HCT116 (cell line): ENCODE data around the gene PAX6. TPM values are rescaled to one million over a fixed set of nuclear protein-coding genes. Genes with fewer than 3 reads are reported as not detected.

Experiments
- ATAC-seq: fragments of 200-7000 bp; cut with Tn5 transposase; 2 replicates; pipeline ENCODE4 v1.9.1; 2020; ENCODE audit warnings: mild to moderate bottlenecking, moderate library complexity
- BruUV-seq: library from RNA; stranded (reverse); fragments of 400-500 nt; replicated peaks from 2 replicates; lab custom pipeline; 2021; lab: Mats Ljungman, UMichigan
- CTCF ChIA-PET: fragments of 300-600 bp; sonication (Branson Sonifier 250); formaldehyde crosslinking; loops from one replicate; lab custom pipeline; 2021; ENCODE audit warnings: antibody characterized with exemption; lab: Charles Lee
- POLR2A ChIA-PET: fragments of 300-600, 350-600 bp; sonication (Branson Sonifier 250); formaldehyde crosslinking; loops from one replicate; lab custom pipeline; 2021; ENCODE audit warnings: antibody characterized with exemption; lab: Charles Lee
- RAD21 ChIA-PET, 2 experiments: fragments of 300-600 bp; sonication (Branson Sonifier 250); formaldehyde crosslinking; loops; one replicate each; lab custom pipeline; 2023; ENCODE audit warnings: low total read pairs in 2 of 2; ENCODE audit not compliant: uncharacterized antibody in 2 of 2, unreplicated experiment in 2 of 2, low non-redundant PET in 1 of 2; lab: Charles Lee
- DNase-seq: peaks from one replicate; pipeline ENCODE4 v3.0.0-alpha.2; 2010; ENCODE audit warnings: low read depth, low spot score
- H2AFZ ChIP-seq: fragments of 200-600 bp; shearing (Covaris generic), sonication (generic); 2 replicates; pipeline ENCODE4 v1.6.1; 2017; ENCODE audit warnings: low read depth, mixed run types, mixed read lengths, antibody characterized with exemption, low read length; ENCODE audit not compliant: poor library complexity, severe bottlenecking
- H3K27ac ChIP-seq: 2 replicates; pipeline ENCODE4 v1.5.1; 2012; ENCODE audit warnings: low read depth, low read length
- H3K27me3 ChIP-seq: fragments of 200-600 bp; sonication (generic); 2 replicates; pipeline ENCODE4 v1.6.1; 2016; ENCODE audit warnings: mixed run types, low read length, mixed read lengths; ENCODE audit not compliant: insufficient read depth
- H3K36me3 ChIP-seq, 2 experiments: fragments of 200-500 bp in 1 of 2; fragments of 200-600 bp in 1 of 2; sonication (Bioruptor generic) in 1 of 2; sonication (generic) in 1 of 2; 2 replicates each; pipeline versions ENCODE4 v1.5.1 to v1.6.1; 2014 to 2016; ENCODE audit warnings: low read length in 2 of 2, inconsistent platforms in 1 of 2, mixed read lengths in 1 of 2, mixed run types in 1 of 2; ENCODE audit not compliant: insufficient read depth in 2 of 2, control insufficient read depth in 1 of 2
- H3K4me1 ChIP-seq, 2 experiments: fragments of 200-600 bp in 1 of 2; sonication (generic) in 1 of 2; 2 replicates each; pipeline versions ENCODE4 v1.5.1 to v1.6.1; 2012 to 2017; ENCODE audit warnings: low read length in 2 of 2, inconsistent platforms in 1 of 2, mild to moderate bottlenecking in 1 of 2, mixed read lengths in 1 of 2, mixed run types in 1 of 2, moderate library complexity in 1 of 2; ENCODE audit not compliant: insufficient read depth in 2 of 2, control insufficient read depth in 1 of 2
- H3K4me2 ChIP-seq: fragments of 200-600 bp; sonication (generic); 2 replicates; pipeline ENCODE4 v1.6.1; 2017; ENCODE audit warnings: mixed run types, low read length, mixed read lengths
- H3K4me3 ChIP-seq, 2 experiments: fragments of 200-600 bp in 1 of 2; sonication (generic) in 1 of 2; replicated peaks in 1 of 2; 2 replicates each; pipeline ENCODE4 v1.5.1; 2011 to 2016; ENCODE audit warnings: low read length in 2 of 2, control low read depth in 1 of 2, low read depth in 1 of 2, mild to moderate bottlenecking in 1 of 2, mixed read lengths in 1 of 2, mixed run types in 1 of 2
- H3K79me2 ChIP-seq: fragments of 200-600 bp; sonication (generic); 2 replicates; pipeline ENCODE4 v1.6.1; 2017; ENCODE audit warnings: mild to moderate bottlenecking, mixed run types, low read length, moderate library complexity, mixed read lengths; ENCODE audit not compliant: insufficient read depth
- H3K9ac ChIP-seq: fragments of 200-600 bp; sonication (generic); 2 replicates; pipeline ENCODE4 v1.6.1; 2016; ENCODE audit warnings: low read length, mixed read lengths
- H3K9me2 ChIP-seq: fragments of 200-600 bp; sonication (generic), shearing (Covaris generic); 2 replicates; pipeline ENCODE4 v1.6.1; 2017; ENCODE audit warnings: mixed run types, mild to moderate bottlenecking, moderate library complexity; ENCODE audit not compliant: insufficient read depth
- H3K9me3 ChIP-seq, 2 experiments: fragments of 200-500 bp in 1 of 2; fragments of 200-600 bp in 1 of 2; sonication (Bioruptor generic) in 1 of 2; sonication (generic) in 1 of 2; 2 replicates each; pipeline ENCODE4 v1.6.1; 2014 to 2017; ENCODE audit warnings: low read length in 2 of 2, mixed read lengths in 2 of 2, inconsistent platforms in 1 of 2, low read depth in 1 of 2, mild to moderate bottlenecking in 1 of 2, mixed run types in 1 of 2, moderate library complexity in 1 of 2; ENCODE audit not compliant: control insufficient read depth in 1 of 2, insufficient read depth in 1 of 2
- H4K20me1 ChIP-seq: fragments of 200-600 bp; sonication (generic), shearing (Covaris generic); 2 replicates; pipeline ENCODE4 v1.6.1; 2017; ENCODE audit warnings: mixed run types, mild to moderate bottlenecking, moderate library complexity; ENCODE audit not compliant: insufficient read depth
- CBX3 ChIP-seq: IDR thresholded peaks from 2 replicates; pipeline ENCODE4 v1.6.1; 2012; ENCODE audit warnings: low read depth
- CEBPB ChIP-seq: IDR thresholded peaks from 2 replicates; pipeline ENCODE4 v1.6.1; 2012; ENCODE audit warnings: low read depth
- ELF1 ChIP-seq: IDR thresholded peaks from 2 replicates; pipeline ENCODE4 v1.6.1; 2012; ENCODE audit warnings: low read depth, borderline replicate concordance
- POLR2A ChIP-seq: IDR thresholded peaks from 2 replicates; pipeline ENCODE4 v1.7.0; 2011; ENCODE audit warnings: borderline replicate concordance; ENCODE audit not compliant: insufficient read depth, insufficient read length; ENCODE audit errors: extremely low read depth
- POLR2AphosphoS5 ChIP-seq: IDR thresholded peaks from 2 replicates; pipeline ENCODE4 v1.6.1; 2011; ENCODE audit warnings: mild to moderate bottlenecking, low read depth, low read length, moderate library complexity
- RAD21 ChIP-seq: IDR thresholded peaks from 2 replicates; pipeline ENCODE4 v1.6.1; 2012; ENCODE audit warnings: low read depth, mild to moderate bottlenecking
- SIN3A ChIP-seq: IDR thresholded peaks from 2 replicates; pipeline ENCODE4 v1.6.1; 2012; ENCODE audit warnings: low read depth
- SP1 ChIP-seq: IDR thresholded peaks from 2 replicates; pipeline ENCODE4 v1.6.1; 2012; ENCODE audit warnings: low read depth
- SRF ChIP-seq: IDR thresholded peaks from 2 replicates; pipeline ENCODE4 v1.6.1; 2012; ENCODE audit warnings: low read depth
- TCF7L2 ChIP-seq: IDR thresholded peaks from 2 replicates; pipeline ENCODE4 v1.7.0; 2011; ENCODE audit warnings: borderline replicate concordance, inconsistent platforms; ENCODE audit not compliant: insufficient read depth, insufficient read length; ENCODE audit errors: extremely low read depth
- intact Hi-C: fragments of 100-400 bp; cut with micrococcal nuclease; formaldehyde crosslinking; loops from 2 replicates; pipeline ENCODE4 v1.10.0; 2022
- total RNA-seq: library from RNA; stranded (reverse); gene quantifications from one replicate; pipeline ENCODE4 v1.2.1, GENCODE V29; 2021; ENCODE audit not compliant: unreplicated experiment
- TF ChIP-seq, protein P1 (sequence below): IDR thresholded peaks from 2 replicates; pipeline ENCODE4 v1.6.1; 2012; ENCODE audit warnings: low read depth
- TF ChIP-seq, protein P2 (sequence below): IDR thresholded peaks from 2 replicates; pipeline ENCODE4 v1.6.1; 2012

PAX6 gene
- total RNA-seq, 1 experiment from 2014 or later, result 5.3 TPM

DNA sequence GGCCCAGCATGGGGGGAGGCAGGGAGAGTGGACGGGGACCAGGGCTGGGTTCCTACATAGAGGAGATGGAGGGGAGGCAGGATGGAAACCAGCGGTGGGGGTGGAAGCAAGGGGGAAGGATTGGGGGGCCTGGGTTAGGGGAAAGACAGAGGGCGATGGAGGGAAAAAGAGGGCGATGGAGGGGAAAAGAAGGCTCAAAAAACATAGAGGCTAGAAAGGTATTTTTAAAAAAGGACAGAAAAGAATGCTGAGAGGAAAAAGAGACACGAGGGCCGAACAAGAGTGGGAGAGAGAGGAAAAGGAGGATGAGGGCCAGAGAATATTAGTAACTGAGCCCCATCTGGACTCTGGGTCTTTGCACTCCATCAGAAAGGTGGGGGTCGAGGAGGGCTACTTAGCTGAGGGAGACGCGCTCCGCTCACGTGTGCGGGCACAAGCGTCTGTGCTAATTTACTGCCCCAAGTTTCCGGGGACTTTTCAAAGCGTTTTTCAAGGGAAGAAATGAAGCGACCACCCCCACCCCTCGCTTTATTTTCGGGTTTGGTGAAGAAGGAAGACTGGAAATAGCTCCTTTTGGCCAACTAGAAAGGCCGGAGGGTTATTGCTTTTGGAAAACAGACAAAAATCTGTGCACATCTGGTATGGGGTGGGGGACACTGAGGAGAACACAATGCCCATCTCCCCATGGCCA is 14.5 kb downstream of the PAX6 start (continued):
- TF ChIP-seq RAD21, result no peak
- TF ChIP-seq, protein P1, sequence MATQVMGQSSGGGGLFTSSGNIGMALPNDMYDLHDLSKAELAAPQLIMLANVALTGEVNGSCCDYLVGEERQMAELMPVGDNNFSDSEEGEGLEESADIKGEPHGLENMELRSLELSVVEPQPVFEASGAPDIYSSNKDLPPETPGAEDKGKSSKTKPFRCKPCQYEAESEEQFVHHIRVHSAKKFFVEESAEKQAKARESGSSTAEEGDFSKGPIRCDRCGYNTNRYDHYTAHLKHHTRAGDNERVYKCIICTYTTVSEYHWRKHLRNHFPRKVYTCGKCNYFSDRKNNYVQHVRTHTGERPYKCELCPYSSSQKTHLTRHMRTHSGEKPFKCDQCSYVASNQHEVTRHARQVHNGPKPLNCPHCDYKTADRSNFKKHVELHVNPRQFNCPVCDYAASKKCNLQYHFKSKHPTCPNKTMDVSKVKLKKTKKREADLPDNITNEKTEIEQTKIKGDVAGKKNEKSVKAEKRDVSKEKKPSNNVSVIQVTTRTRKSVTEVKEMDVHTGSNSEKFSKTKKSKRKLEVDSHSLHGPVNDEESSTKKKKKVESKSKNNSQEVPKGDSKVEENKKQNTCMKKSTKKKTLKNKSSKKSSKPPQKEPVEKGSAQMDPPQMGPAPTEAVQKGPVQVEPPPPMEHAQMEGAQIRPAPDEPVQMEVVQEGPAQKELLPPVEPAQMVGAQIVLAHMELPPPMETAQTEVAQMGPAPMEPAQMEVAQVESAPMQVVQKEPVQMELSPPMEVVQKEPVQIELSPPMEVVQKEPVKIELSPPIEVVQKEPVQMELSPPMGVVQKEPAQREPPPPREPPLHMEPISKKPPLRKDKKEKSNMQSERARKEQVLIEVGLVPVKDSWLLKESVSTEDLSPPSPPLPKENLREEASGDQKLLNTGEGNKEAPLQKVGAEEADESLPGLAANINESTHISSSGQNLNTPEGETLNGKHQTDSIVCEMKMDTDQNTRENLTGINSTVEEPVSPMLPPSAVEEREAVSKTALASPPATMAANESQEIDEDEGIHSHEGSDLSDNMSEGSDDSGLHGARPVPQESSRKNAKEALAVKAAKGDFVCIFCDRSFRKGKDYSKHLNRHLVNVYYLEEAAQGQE, result no peak

DNA sequence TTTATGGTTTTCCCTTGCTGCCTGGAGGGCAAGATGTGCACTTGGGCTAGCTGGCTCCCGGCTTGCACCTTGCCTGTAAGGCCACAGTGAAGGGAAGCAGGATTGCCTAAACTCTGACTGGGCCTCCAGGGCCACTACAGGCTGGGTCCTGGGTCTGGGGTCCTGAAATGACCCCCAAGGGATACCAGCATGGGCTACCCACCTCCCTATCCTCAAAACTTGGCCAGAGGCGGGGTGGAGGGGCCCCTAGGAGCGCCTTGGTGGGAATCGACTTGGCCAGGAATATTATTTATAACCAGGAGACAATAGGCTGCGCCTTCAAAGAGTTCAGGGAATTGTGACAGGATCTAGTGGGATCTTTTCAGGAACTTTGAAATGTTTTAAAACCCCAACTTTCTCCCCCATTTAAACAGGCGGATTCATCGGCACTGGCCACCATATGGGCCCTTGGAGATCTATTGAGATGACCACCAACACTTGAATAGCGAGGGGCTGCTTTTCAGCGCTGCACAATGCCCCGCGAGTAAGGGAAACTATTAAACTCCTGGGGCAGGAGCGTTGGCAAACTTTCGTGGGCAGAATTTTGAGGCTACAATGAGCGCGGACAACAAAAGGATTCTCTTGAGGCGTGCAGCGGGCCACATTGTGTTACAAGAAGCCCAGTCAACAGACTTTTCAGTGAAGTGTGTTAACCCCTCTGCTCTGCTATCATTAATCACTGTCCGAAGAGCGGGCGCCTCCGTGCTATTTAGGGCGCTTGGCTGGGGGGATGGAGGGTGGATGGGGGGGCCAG is 15.2 kb downstream of the PAX6 start:
- TF ChIP-seq POLR2A (no peak), RAD21 (no peak), SRF (no peak), CBX3 (no peak), SIN3A (no peak), TCF7L2 (no peak), POLR2AphosphoS5 (no peak), SP1 (no peak), CEBPB (no peak), ELF1 (no peak)
- TF ChIP-seq, protein P2, sequence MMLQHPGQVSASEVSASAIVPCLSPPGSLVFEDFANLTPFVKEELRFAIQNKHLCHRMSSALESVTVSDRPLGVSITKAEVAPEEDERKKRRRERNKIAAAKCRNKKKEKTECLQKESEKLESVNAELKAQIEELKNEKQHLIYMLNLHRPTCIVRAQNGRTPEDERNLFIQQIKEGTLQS, result no peak
- ChIA-PET POLR2A (no interaction called here), RAD21 (no interaction called here), CTCF (no interaction called here)
- H3K9me2 ChIP-seq, result no peaks in the 10 kb centered on the region
- H3K79me2 ChIP-seq, result no peaks in the 10 kb centered on the region
- H2AFZ ChIP-seq, result no peak overlapping the region
- ATAC-seq, result no peak
- H3K9ac ChIP-seq, result no peak overlapping the region
- no peaks in the 10 kb centered on the region for H4K20me1 ChIP-seq
- H3K27ac ChIP-seq, result no peak overlapping the region
- H3K4me2 ChIP-seq, result no peak overlapping the region
- no peaks in the 10 kb centered on the region for H3K9me3 ChIP-seq
- DNase-seq, result no peak
- no peak overlapping the region for H3K4me3 ChIP-seq
- no TSS peak for BruUV-seq
- H3K36me3 ChIP-seq, result no peaks in the 10 kb centered on the region; a peak in 1 of 4 replicates
- H3K27me3 ChIP-seq, result no peaks in the 10 kb centered on the region
- intact Hi-C loops, result no loop called here
- no peaks in the 10 kb centered on the region for H3K4me1 ChIP-seq
